ENCODE data around the gene TTC21A. TPM values are rescaled to one million over a fixed set of nuclear protein-coding genes. Genes with fewer than 3 reads are reported as not detected.

The TTC21A gene
- total RNA-seq, 1 experiment from 2014 or later: 1.7 TPM

DNA sequence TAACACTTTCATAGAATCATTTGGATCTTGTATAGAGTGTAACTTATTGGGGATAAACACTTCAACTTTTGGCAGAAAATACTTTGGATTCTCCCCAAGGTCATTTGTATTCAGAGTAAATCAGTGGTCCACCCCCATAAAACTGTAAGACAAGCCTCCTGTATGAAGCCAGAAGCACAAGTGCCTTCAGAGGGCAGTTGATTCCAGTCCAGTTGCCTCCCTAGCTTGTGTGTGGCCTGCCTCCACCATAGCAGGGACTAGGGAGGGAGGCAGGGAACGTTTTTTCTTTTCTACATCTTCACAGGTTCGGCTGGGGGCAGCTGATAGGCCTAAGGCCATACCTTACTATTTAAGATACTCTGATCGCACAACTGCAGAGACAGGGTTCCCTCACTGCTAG, 11.7 kb upstream of the TTC21A start:
- WGBS (ENCODE audit: extremely low coverage, insufficient read length, low lambda C conversion rate): no CpG with 5 or more reads among the region's 3 CpGs
- H3K27me3 Mint-ChIP-seq (ENCODE audit: low read depth): no peaks in the 10 kb centered on the region; the same call in 1 of the 2 replicates

More for the DNA sequence above, 11.7 kb upstream of the TTC21A start:
- Histone ChIP-seq H2BK20ac (ENCODE audit: low read depth, low read length, poor library complexity, severe bottlenecking) (no peak overlapping the region), H3K18ac (ENCODE audit: insufficient read length, low read depth, low read length) (no peak overlapping the region), H3K9ac (ENCODE audit: extremely low read depth, insufficient read length, low read length) (no peak overlapping the region), H3K4me1 (ENCODE audit: insufficient read depth, low read length) (no peaks in the 10 kb centered on the region), H2AFZ (ENCODE audit: low read length) (no peak overlapping the region), H3K23ac (ENCODE audit: insufficient read length, low read depth, low read length) (no peak overlapping the region), H4K8ac (replicated peaks; ENCODE audit: insufficient read length, low read depth, low read length) (no peak overlapping the region), H2BK120ac (ENCODE audit: low read depth, low read length, poor library complexity, severe bottlenecking) (no peak overlapping the region), H3K79me2 (ENCODE audit: insufficient read depth, low read length) (no peaks in the 10 kb centered on the region), H2BK12ac (ENCODE audit: insufficient read length, low read depth, low read length) (no peak overlapping the region), H2AK5ac (ENCODE audit: insufficient read length, low read length) (no peak overlapping the region), H4K5ac (ENCODE audit: insufficient read length, low read depth, low read length) (no peak overlapping the region), H3K23me2 (ENCODE audit: insufficient read length, low read depth, low read length, poor library complexity, severe bottlenecking) (no peaks in the 10 kb centered on the region), H3K27ac (ENCODE audit: insufficient read length, low read depth, low read length) (no peak overlapping the region), H3K9me3 (ENCODE audit: control insufficient read depth, low read depth, low read length) (no peaks in the 10 kb centered on the region), H3K4ac (ENCODE audit: low read depth, low read length) (no peak overlapping the region), H3K79me1 (ENCODE audit: insufficient read depth, low read depth, low read length, poor library complexity, severe bottlenecking) (no peaks in the 10 kb centered on the region), H2BK5ac (ENCODE audit: insufficient read length, low read length) (no peak overlapping the region), H2BK15ac (ENCODE audit: low read depth, low read length) (no peak overlapping the region), H3T11ph (ENCODE audit: low read length) (no peak overlapping the region), H4K20me1 (ENCODE audit: control insufficient read depth, insufficient read depth, insufficient read length) (no peaks in the 10 kb centered on the region), H4K91ac (ENCODE audit: insufficient read length, low read depth, low read length) (no peak overlapping the region), H3K56ac (ENCODE audit: insufficient read length, low read depth, low read length) (no peak overlapping the region), H3K4me2 (ENCODE audit: insufficient read depth, insufficient read length, low read length) (no peak overlapping the region), H3K27me3 (ENCODE audit: insufficient read depth, low read length) (no peaks in the 10 kb centered on the region), H3K14ac (ENCODE audit: insufficient read depth, low read length) (no peak overlapping the region)
- H3K9me3 Mint-ChIP-seq: no peaks in the 10 kb centered on the region
- TF ChIP-seq, protein P1, sequence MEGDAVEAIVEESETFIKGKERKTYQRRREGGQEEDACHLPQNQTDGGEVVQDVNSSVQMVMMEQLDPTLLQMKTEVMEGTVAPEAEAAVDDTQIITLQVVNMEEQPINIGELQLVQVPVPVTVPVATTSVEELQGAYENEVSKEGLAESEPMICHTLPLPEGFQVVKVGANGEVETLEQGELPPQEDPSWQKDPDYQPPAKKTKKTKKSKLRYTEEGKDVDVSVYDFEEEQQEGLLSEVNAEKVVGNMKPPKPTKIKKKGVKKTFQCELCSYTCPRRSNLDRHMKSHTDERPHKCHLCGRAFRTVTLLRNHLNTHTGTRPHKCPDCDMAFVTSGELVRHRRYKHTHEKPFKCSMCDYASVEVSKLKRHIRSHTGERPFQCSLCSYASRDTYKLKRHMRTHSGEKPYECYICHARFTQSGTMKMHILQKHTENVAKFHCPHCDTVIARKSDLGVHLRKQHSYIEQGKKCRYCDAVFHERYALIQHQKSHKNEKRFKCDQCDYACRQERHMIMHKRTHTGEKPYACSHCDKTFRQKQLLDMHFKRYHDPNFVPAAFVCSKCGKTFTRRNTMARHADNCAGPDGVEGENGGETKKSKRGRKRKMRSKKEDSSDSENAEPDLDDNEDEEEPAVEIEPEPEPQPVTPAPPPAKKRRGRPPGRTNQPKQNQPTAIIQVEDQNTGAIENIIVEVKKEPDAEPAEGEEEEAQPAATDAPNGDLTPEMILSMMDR (conservative IDR thresholded peaks at IDR 0.05): no peak
- DNase-seq: no peak
- peaks cover 0 to 10% of the 10 kb centered on the region in 2 experiments; a peak in 2 of 4 replicates for H3K4me1 Mint-ChIP-seq
- H3K4me3 Mint-ChIP-seq: no peak overlapping the region
- peaks cover 24 to 68% (median 50%) of the 10 kb centered on the region in 3 experiments; a peak in 6 of 7 replicates for H3K36me3 Mint-ChIP-seq (ENCODE audit: insufficient read depth in 1 of 3, low read depth in 3 of 3)
- H3K27ac Mint-ChIP-seq: no peak overlapping the region
